Sigmoid colon (tissue), 4 donors: ENCODE measurements around the gene ATF7.
"Not testable (repeated sequence)": the region's sequence is repeated elsewhere in the genome, so short reads cannot be mapped to it uniquely, and the experiment has no call there.

Source experiments
- CTCF ChIP-seq, 4 experiments: fragments of 450-650 bp in 3 of 4; fragments of 200-600 bp in 1 of 4; IDR thresholded peaks; one replicate each; pipeline ENCODE4 v1.5.1; 2016 to 2019; ENCODE audit warnings: antibody characterized with exemption in 4 of 4, mild to moderate bottlenecking in 3 of 4, moderate library complexity in 2 of 4
- EP300 ChIP-seq, 4 donors: sonication (generic); formaldehyde crosslinking; IDR thresholded peaks; one replicate each; pipeline ENCODE4 v1.6.1; 2017; ENCODE audit warnings: antibody characterized with exemption in 4 of 4
- POLR2A ChIP-seq, 2 donors: fragments of 450-650 bp; IDR thresholded peaks; one replicate each; pipeline ENCODE4 v1.6.1; 2016; ENCODE audit warnings: antibody characterized with exemption in 2 of 2, mild to moderate bottlenecking in 2 of 2, moderate library complexity in 2 of 2
- POLR2AphosphoS5 ChIP-seq, 4 donors: sonication (generic); formaldehyde crosslinking; IDR thresholded peaks; one replicate each; pipeline ENCODE4 v1.6.1; 2017; ENCODE audit warnings: antibody characterized with exemption in 4 of 4

GRCh38 chr12:53550131-53550530, 76.1 kb downstream of the ATF7 start:
- not testable (repeated sequence) for TF ChIP-seq POLR2A, CTCF, POLR2AphosphoS5, EP300 (IDR thresholded peaks at IDR 0.05)
